Activated CD4-positive, alpha-beta T cell treated with anti-CD3 and anti-CD28 coated beads, Interleukin-2, amount 50 U/mL, for 24 hours (primary cell): ENCODE results near the gene PDK1.
A peak's percentile ranks its signal among the peaks of the same experiment; 100 is the strongest.

Experiments
- DNase-seq, 2 donors: peaks; one replicate each; pipeline ENCODE4 v3.0.0-alpha.2; 2020; ENCODE audit warnings: low read depth in 1 of 2, low spot score in 1 of 2

PDK1 gene

DNA sequence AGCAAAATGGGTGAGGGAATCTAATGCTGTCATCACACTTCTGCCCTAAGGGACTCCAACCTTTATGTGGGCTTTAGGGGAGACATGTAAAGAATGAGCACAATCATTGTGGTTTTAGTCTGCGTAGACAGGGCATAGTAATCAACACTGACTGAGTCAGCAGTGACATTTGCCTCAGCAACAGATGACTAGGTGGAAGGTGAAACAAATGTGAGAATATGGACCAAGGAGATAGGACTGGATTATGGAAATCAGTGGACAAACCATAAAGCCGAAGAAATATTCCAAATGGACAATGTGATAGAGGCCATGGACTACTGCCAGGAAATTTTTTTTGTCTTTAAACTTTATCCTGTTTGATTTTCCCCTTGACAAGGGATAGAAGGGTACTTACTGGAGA, 83.9 kb downstream of the PDK1 start:
- DNase-seq = peak in 1 of 2 donors; percentile 4

DNA sequence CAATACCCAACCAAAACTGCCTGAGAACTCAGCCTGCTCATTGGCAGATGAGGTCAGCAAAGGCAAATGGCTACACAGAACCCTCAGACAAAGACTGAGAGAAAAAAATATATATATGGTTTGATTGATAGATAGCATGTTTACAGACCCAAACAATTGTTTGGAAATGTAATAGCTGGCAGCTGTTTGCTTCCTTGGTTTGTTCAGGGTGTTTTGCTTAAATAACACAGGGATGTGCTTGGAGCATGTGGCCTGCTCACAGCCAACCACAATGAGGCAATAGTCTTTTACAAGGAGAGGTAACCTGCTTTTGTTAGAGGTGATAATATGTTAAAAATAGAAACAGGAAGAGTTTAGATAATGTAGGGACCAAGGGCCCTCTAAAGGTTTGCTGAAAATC, 84.5 kb downstream of the PDK1 start:
- DNase-seq = no peak

GRCh38 chr2:172642301-172643020, 86.6 kb downstream of the PDK1 start:
- no peak for DNase-seq

GRCh38 chr2:172643142-172643541, 87.3 kb downstream of the PDK1 start:
- DNase-seq = peak in 1 of 2 donors; percentile 4

- no peak for DNase-seq
Observed at GRCh38 chr2:172647439-172647838, 91.5 kb downstream of the PDK1 start.

DNA sequence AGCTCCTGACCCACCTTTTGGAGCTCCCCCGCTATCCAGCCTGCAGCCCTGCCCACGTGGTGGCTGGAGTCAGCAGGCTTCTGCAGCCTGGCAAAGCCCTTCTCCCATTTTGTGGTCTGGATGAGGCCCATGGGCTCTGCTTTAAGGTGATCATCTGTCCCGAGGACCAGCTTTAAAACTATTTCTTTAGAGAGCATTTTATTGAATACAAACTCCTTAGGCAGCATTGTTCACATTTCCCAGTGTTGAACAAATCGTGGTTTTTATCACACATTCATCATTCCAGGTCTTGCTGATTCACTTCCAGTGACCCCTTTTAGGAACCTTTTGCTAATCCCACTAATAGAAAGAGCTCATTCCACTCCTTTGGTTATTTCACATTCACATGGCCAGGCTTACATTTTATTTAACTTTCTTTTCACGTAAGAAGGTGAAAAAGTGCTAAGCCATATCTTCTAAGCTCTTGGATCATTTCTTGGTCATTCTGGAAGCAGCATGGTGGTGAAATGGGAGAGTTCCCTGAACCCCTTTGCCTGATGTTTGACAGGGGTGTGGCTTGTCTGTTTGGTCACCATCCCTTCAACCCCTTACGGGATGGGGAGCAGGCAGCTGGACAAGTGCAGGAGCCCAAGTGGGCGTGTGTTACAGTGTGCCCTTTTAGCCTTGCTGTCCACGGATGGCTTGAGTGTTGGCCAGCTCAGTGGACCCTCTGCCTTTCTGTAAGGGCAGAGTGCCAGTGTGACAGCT, 99.4 kb downstream of the PDK1 start:
- DNase-seq = no peak

DNA sequence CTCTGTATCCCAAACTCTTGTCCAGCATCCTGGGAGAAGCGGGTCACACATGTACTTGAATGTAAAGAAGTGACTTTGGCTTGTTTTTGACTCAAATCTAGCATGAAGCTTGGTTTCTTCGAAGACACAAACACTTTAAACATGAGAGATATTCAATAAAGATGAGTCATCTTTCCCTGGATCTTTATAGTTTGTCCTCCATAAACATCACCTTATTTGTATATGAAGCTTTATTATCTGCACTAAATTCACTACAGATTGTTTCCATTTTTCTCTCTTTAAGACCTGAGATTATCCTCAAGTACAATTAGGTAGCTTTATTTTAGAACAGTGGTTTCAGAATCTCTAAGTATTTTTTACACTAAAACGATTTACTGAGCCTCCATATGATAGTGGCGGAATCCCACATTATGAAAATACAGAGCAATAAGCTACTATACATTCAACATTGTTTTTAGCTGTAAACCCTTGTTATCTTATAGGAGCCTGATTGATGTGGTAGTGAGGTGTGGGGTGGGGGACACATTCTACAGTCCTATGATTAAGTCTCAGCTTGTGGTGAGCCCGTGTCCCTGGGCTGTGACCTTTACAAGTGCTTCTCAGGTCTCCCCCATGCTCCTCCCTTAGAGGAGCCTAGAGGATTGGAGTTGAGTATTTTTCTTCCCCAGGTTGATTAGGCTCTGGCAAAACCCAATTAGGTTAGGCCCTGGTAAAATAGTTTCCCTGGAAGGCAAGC, 100.1 kb downstream of the PDK1 start:
- DNase-seq = no peak
